Gastrocnemius medialis (tissue), 4 donors: Measurements from ENCODE around the gene CDKN3.

Source experiments
- CTCF ChIP-seq, 5 experiments: fragments of 450-650 bp in 3 of 5; fragments of 200-600 bp in 2 of 5; sonication (generic) in 2 of 5; IDR thresholded peaks in 4 of 5; conservative IDR thresholded peaks in 1 of 5; 1 replicate in 4 of 5; 2 replicates in 1 of 5; pipeline ENCODE4 v1.5.1; 2016 to 2019; ENCODE audit warnings: antibody characterized with exemption in 5 of 5, mild to moderate bottlenecking in 3 of 5, moderate library complexity in 3 of 5
- POLR2A ChIP-seq, 2 donors: fragments of 450-650 bp; IDR thresholded peaks; one replicate each; pipeline ENCODE4 v1.6.1; 2017; ENCODE audit warnings: antibody characterized with exemption in 2 of 2, mild to moderate bottlenecking in 2 of 2, moderate library complexity in 2 of 2

GRCh38 chr14:54354096-54354495 is 42.7 kb upstream of the CDKN3 start:
- TF ChIP-seq CTCF (IDR thresholded peaks at IDR 0.05 in 4 of 5, conservative IDR thresholded peaks at IDR 0.05 in 1 of 5) (no peak), POLR2A (IDR thresholded peaks at IDR 0.05) (no peak)
